ENCODE data around the gene MUC21.

GRCh38 chr6:30940361-30940986 is 43.0 kb upstream of the MUC21 start, which contains the start of gene MUCL3:
- TF ChIP-seq CTCF (IDR thresholded peaks at IDR 0.05; ENCODE audit: low read length) = no peak
- no peak for TF ChIP-seq EZH2 (optimal IDR thresholded peaks at IDR 0.05; ENCODE audit: low read depth, low read length)

All from MM.1S (cell line).